ENCODE measurements around the gene EXOC4.

DNA sequence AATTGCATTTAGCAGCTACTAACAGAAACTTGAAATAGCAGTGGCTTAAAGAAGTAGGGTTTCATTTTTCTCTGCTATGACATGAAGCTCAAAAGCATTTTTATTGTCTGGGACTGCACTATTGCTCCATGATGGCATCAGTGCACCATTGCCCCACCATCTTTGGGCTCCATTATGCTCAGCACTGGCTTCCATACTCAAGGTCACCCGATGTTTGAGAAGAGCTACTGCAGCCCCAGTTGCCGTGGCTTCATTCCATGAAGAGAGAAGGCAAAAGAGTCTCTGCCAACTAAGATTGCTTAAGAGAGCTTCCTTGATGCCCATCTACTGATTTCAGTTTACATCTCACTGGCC lies 682.1 kb downstream of the EXOC4 start:
- TF ChIP-seq EP300 (IDR thresholded peaks at IDR 0.05) (no peak), POLR2A (IDR thresholded peaks at IDR 0.05) (no peak), POLR2AphosphoS5 (IDR thresholded peaks at IDR 0.05) (no peak)
- TF ChIP-seq, protein P1, sequence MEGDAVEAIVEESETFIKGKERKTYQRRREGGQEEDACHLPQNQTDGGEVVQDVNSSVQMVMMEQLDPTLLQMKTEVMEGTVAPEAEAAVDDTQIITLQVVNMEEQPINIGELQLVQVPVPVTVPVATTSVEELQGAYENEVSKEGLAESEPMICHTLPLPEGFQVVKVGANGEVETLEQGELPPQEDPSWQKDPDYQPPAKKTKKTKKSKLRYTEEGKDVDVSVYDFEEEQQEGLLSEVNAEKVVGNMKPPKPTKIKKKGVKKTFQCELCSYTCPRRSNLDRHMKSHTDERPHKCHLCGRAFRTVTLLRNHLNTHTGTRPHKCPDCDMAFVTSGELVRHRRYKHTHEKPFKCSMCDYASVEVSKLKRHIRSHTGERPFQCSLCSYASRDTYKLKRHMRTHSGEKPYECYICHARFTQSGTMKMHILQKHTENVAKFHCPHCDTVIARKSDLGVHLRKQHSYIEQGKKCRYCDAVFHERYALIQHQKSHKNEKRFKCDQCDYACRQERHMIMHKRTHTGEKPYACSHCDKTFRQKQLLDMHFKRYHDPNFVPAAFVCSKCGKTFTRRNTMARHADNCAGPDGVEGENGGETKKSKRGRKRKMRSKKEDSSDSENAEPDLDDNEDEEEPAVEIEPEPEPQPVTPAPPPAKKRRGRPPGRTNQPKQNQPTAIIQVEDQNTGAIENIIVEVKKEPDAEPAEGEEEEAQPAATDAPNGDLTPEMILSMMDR (IDR thresholded peaks at IDR 0.05) = no peak
